ENCODE measurements around the gene LDLRAD4.

The LDLRAD4 gene

DNA sequence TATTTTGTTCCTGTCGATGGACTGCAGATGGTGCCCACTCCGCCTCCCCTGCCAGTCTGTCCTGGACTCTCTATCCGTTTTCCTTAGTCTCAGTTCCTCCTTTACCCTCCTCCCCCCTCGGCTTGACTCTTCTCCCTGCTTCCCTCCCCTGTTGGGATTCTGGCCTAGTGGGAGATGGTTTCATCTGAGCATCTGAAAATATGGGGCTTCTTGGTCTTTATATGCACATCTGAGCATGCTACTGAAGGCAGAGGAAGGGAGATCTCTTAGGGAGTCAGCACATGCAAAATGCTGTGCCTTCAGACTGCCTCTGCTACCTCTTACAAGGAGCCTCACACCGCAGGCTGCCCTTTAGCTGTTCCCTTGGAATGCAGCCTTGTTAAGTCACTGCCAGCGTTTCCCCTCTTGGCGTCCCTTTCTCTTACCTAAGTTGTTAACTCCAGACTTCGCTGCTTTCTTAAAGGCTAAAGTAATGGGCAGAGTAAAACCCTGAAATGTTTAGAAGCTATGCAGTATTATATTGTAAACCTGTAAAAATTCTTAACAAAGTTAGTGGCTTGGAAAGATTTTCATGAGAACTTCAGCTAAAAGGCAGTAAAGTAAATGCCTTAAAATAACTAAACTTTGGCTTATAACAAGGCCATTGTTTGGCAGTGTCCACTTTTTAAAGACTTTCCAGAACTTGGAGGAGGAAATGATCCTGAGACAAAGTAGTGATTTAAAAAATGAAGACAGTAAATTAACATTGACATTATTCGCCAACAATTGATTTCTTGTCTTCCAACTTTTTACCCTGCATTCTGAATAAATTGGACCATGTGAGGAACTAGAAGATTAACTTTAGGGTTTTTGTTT is 49.8 kb downstream of the LDLRAD4 start:
- DNase-seq = no peak

DNA sequence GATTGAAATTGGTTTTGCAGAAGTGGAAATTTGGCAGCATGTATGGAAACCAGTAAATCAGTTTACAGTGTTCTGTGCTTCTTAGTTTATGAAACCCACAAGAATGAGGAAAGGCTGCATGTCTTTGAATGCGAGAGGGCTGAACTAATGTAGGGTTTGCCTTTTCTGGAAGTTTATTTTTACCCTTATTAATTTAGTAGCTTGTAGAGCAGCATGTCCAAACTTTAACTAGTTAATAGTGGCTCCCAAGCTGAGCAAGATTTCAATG is 50.4 kb downstream of the LDLRAD4 start:
- DNase-seq = no peak

DNA sequence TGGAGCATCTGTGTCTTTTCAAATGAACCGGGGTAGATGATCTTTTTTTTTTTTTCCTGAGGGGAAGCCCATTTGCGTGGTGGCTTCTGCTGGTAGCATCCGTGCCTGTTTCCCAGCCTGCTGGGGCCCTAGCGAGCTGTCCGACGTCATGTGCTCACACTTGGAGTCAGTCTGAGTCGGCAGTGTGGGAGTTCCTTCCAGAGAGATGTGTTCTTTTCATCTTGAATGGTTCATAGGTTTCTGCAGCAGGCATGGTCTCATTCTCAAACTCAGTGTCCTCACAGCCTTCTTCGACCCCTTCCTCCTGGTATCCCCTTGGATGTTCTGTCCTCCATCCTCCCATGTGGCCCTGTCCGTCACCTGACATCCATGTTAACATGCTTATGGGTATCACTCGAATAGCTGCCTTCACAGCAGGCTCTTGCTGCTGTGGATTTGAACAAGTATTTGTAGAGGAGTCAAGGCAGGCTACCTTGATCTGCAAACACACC is 51.0 kb downstream of the LDLRAD4 start:
- DNase-seq = no peak

GRCh38 chr18:13270279-13270855 is 51.8 kb downstream of the LDLRAD4 start:
- no peak for DNase-seq

- DNase-seq = no peak
These were observed 52.8 kb downstream of the LDLRAD4 start for GRCh38 chr18:13271302-13271911.

- DNase-seq = no peak
These were observed 53.9 kb downstream of the LDLRAD4 start for GRCh38 chr18:13272416-13272815.

DNA sequence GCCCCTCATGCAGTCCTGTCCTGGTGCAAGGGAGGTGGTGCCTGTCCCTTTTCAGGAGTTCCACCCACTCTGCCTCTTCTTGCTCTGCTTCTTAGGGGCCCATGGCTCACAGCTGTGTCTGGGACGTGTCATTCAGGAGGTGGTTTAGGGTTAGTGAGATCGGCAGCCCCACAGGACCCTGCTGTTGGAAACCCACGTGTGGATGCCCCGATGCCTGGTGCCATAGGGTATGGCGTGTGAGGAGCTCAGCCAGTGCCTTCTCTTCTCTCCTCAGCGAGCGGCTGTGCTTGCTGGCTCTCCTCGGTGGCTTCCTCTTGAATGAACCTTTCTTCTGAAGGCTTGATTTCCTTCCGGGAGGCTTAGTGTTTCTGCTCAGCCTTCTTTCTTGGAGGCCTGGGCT is 55.2 kb downstream of the LDLRAD4 start:
- no peak for DNase-seq

- DNase-seq = no peak
These were observed 56.5 kb downstream of the LDLRAD4 start for GRCh38 chr18:13275075-13275474.

DNA sequence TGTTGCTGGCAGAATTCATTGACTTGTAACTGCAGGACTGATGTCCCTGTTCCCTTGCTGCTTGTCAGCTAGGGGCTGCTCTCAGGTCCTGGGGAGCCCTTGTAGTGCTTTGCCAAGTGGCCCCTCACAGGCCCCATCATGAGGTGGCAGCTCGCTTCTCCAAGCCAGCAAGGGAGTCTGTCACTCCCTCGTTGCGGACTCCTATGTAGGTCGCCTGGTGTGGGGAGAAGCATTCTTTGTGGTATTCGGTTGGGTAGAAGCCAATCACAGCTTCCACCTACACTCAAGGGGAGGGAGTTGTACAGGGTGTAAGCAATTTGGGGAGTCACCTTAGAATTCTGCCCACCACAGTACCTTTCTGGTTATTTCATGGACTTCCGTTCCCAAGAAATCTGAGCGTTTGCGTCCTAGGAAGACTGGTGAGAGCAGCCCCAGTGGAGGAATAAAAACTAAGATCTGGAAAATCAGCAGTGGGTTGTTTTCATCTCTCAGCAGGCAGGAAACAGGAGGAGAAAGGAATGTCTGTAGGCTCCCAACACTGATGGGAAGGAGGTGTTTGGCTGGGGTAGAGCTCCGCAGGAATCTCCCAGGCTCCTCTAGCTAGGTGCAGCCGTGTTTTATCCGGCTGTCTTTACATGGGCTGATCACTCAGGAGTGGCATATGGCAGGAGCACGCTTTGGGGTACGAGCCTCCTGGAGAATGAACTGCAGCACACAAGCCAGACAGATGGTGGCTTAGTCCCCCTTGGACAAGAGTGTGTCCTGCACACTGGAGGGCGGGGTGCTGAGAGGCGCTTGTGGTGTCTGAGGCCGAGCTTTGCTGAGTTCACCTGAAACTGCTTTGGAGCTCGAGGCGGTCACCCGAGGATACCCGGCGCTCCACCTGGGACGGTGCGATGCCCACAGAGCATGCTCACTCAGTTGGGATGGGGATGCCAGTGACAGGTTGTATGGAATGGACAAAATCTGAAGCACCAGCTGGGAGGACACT is 58.3 kb downstream of the LDLRAD4 start:
- no peak for DNase-seq

DNA sequence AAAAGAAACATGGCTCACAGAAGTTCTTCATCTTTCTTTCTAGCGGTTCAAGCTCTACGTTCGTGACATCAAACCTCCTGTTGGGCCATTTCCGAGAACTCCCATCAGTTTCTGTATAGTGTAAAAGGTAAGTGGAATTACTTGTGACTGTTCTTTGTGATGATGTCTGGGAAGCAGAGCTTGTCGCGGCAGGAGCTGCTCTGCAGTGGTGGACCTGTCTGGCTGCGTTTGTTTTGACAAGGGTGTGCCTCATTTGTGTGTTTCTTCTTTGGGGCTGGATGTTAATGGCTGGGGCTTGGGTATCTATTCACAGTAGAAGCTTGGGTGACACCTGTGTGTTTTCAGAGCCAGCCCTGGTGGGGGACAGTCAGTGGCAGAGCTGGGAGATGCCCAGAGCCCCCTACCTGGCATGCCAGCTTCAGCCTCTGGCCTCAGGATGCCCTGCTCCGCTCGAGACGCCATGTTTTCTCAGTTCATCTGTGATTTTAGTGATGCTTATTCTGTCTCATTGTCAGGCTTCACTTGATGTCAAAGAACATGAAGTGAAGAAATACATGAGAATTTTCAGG is 59.6 kb downstream of the LDLRAD4 start:
- no peak for DNase-seq

GRCh38 chr18:13279181-13280069 is 60.9 kb downstream of the LDLRAD4 start:
- DNase-seq = no peak

GRCh38 chr18:13280070-13280795 is 61.7 kb downstream of the LDLRAD4 start:
- DNase-seq = no peak

GRCh38 chr18:13281406-13281805 is 62.8 kb downstream of the LDLRAD4 start:
- no peak for DNase-seq

- DNase-seq = no peak
These were observed 65.2 kb downstream of the LDLRAD4 start for GRCh38 chr18:13283746-13284145.

DNA sequence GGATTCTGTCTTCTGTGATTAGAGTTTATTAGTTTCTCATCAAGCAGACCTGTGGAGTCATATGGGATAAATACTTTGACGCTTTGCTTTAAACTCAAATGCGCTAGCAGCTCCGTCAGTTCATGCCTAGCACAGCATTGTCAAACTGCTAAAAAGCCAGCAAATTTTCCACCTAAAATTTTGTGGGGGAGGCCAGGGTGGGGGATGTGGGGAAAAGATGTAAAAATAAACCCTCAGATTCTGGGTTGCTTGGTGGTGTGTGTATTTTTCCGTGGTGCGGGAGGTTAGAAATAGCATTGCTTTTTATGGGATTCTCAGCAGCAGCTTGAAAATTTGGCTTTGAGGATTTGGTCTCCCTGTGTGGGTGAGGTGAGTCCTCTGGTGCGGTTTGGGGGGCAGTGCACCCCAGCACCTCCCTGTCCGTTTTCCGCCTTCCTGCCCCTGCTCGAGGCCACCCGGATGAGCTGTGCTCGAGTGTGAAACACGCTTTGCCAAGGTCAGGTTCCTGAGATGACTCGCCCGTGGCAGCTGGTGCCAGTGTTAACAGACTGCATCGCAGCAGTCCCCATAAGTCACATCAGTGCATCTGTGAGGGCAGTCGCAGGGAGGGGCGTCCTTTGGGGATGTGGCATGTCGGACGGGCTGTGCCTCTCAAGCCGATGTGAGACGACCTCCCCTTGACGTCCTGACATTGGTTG is 65.9 kb downstream of the LDLRAD4 start:
- DNase-seq = peak in 1 of 2 donors; percentile 31

DNA sequence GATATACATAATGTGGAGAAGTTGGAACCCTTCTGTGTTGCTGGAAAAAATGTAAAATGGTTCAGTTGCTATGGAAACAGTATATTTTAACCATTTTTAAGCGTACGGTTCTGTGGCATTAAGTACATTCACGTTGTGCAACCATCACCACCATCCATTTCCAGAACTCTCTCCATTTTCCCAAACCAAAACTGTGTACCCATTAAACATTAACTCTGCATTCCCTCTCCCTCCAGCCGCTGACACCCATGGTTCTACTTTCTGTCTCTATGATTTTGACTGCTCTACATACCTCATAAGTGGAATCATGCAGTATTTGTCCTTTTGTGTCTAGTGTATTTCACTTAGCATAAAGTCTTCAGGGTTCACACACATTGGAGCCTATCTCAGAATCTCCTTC is 67.3 kb downstream of the LDLRAD4 start:
- no peak for DNase-seq

DNA sequence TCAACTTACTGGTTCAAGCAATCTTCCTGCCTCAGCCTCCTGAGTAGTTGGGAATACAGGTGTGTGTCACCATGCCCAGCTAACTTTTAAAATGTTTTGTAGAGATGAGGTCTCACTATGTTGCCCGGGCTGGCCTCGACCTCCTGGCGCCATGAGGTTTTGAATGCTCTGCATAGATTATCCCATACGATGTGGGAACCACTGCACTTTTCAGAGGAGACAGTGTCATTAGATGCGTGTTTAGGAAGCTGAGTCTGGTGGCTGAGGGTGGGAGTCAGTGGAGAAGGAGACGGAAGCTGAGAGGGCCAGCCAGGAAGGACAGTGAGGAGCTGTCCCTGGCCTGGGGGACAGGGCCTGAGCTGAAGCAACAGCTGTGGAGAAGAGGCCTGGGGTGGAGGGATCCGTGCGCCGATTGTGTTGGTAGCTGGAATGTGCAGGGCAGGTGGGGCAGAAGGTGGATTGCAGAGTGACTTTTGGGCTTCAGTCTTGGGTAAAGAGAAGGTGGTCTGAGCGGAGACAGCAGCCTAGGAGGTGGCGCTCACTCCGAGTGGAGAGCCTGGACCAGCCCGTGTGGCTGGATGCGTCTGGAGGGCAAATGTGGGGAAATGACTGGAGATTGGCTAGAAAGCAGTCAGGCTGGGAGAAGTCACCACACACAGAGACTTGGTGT is 68.0 kb downstream of the LDLRAD4 start:
- no peak for DNase-seq

DNA sequence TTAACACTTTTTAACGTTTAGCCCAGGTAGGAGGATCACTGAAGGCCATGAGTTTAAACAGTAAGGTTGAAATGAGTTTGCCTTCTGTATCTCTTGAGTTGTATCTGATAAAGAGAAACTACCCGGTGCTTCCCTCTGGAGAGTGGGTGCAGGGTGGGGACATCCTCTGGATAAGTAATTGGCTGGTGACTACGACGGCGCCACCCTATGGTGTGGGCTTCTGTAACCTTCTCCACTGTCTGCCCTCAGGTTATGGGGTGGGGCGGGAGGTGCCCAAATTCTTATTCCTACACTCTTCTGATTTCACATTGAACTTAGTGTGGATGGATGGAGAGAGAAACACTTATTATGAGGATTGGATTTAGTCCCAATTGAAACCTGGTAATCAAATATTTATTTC is 68.8 kb downstream of the LDLRAD4 start:
- DNase-seq = no peak

- DNase-seq = no peak
These were observed 70.1 kb downstream of the LDLRAD4 start for GRCh38 chr18:13288509-13289133.

All from stimulated activated CD4-positive, alpha-beta T cell treated with anti-CD3 and anti-CD28 coated beads, Interleukin-2, amount 100 ng/mL, for 48 hours (primary cell).